B cell (primary cell): ENCODE results near the gene ZNF354C. TPM values are rescaled to one million over a fixed set of nuclear protein-coding genes. Genes with fewer than 3 reads are reported as not detected.

Experiments
- ATAC-seq: fragments of 200-7000 bp; cut with Tn5 transposase; one replicate; pipeline ENCODE4 v1.10.0; 2021; ENCODE audit warnings: low read depth, mild to moderate bottlenecking, moderate number of reproducible peaks, moderate library complexity
- CTCF ChIA-PET: fragments of 350-600 bp; sonication (Branson Sonifier 250); formaldehyde crosslinking; loops from one replicate; lab custom pipeline; 2021; ENCODE audit warnings: antibody characterized with exemption, inconsistent platforms; lab: Charles Lee
- POLR2A ChIA-PET: fragments of 350-600 bp; sonication (Branson Sonifier 250); formaldehyde crosslinking; loops from one replicate; lab custom pipeline; 2021; ENCODE audit warnings: antibody characterized with exemption; lab: Charles Lee
- DNase-seq: peaks from one replicate; pipeline ENCODE4 v3.0.0; 2013
- H2AFZ ChIP-seq: 2 replicates; pipeline ENCODE4 v1.6.1; 2012; ENCODE audit warnings: mild to moderate bottlenecking, low read depth, low read length; ENCODE audit not compliant: insufficient read depth, poor library complexity, severe bottlenecking
- H3K27ac ChIP-seq, 2 donors: 1 replicate in 1 of 2; 2 replicates in 1 of 2; pipeline ENCODE4 v1.5.1; 2012 to 2013; ENCODE audit warnings: low read length in 2 of 2, mild to moderate bottlenecking in 2 of 2, moderate library complexity in 1 of 2
- H3K27me3 ChIP-seq, 4 experiments: fragments of 200-600 bp in 1 of 4; sonication (generic) in 1 of 4; replicated peaks in 1 of 4; 1 replicate in 2 of 4; 2 replicates in 2 of 4; pipeline versions ENCODE4 v1.6.1 to v1.7.0; 2013 to 2016; ENCODE audit warnings: low read length in 3 of 4, mild to moderate bottlenecking in 2 of 4, mixed read lengths in 1 of 4, moderate library complexity in 1 of 4; ENCODE audit not compliant: insufficient read depth in 4 of 4, control insufficient read depth in 3 of 4; ENCODE audit errors: control extremely low read depth in 1 of 4
- H3K36me3 ChIP-seq, 2 experiments: replicated peaks in 1 of 2; 1 replicate in 1 of 2; 2 replicates in 1 of 2; pipeline versions ENCODE4 v1.6.1 to v1.7.1; 2013; ENCODE audit warnings: low read length in 1 of 2; ENCODE audit not compliant: insufficient read depth in 2 of 2, control insufficient read depth in 1 of 2; ENCODE audit errors: control extremely low read depth in 1 of 2, extremely low read depth in 1 of 2
- H3K4me1 ChIP-seq, 2 donors: fragments of 200-600 bp in 1 of 2; sonication (generic) in 1 of 2; 1 replicate in 1 of 2; 2 replicates in 1 of 2; pipeline versions ENCODE4 v1.5.1 to v1.6.1; 2013 to 2017; ENCODE audit warnings: low read length in 2 of 2; ENCODE audit not compliant: control insufficient read depth in 2 of 2, insufficient read depth in 2 of 2
- H3K4me2 ChIP-seq: replicated peaks from 2 replicates; pipeline ENCODE3; 2012; ENCODE audit warnings: mild to moderate bottlenecking, low read depth, low read length; ENCODE audit not compliant: poor library complexity, severe bottlenecking
- H3K4me3 ChIP-seq, 5 experiments: fragments of 200-600 bp in 1 of 5; sonication (generic) in 1 of 5; 1 replicate in 3 of 5; 2 replicates in 2 of 5; pipeline versions ENCODE4 v1.5.1 to v1.7.0; 2011 to 2016; ENCODE audit warnings: low read length in 4 of 5, mild to moderate bottlenecking in 4 of 5, low read depth in 2 of 5, control low read depth in 1 of 5, moderate library complexity in 1 of 5; ENCODE audit not compliant: insufficient read depth in 1 of 5; ENCODE audit errors: control extremely low read depth in 1 of 5, extremely low read depth in 1 of 5
- H3K79me2 ChIP-seq: fragments of 200-600 bp; sonication (generic); one replicate; pipeline ENCODE4 v1.6.0; 2016; ENCODE audit warnings: low read length; ENCODE audit not compliant: control insufficient read depth, insufficient read depth
- H3K9ac ChIP-seq: fragments of 200-600 bp; sonication (generic); 2 replicates; pipeline ENCODE4 v1.6.1; 2017; ENCODE audit warnings: mild to moderate bottlenecking, low read length, moderate library complexity
- H3K9me3 ChIP-seq, 3 donors: one replicate each; pipeline versions ENCODE4 v1.6.1 to v1.7.1; 2013; ENCODE audit warnings: low read length in 2 of 3; ENCODE audit not compliant: control insufficient read depth in 2 of 3, insufficient read depth in 1 of 3; ENCODE audit errors: control extremely low read depth in 1 of 3
- H4K20me1 ChIP-seq: 2 replicates; pipeline ENCODE4 v1.6.0; 2012; ENCODE audit warnings: mild to moderate bottlenecking, low read length; ENCODE audit not compliant: insufficient read depth, control insufficient read depth, poor library complexity, severe bottlenecking
- H3K27ac Mint-ChIP-seq: one replicate; pipeline ENCODE4 v1.8.0; 2021; ENCODE audit warnings: mixed read lengths
- H3K27me3 Mint-ChIP-seq: one replicate; pipeline ENCODE4 v1.8.0; 2021; ENCODE audit warnings: mixed read lengths
- H3K4me1 Mint-ChIP-seq: one replicate; pipeline ENCODE4 v1.8.0; 2021; ENCODE audit warnings: mixed read lengths
- H3K4me3 Mint-ChIP-seq: one replicate; pipeline ENCODE4 v1.8.0; 2021; ENCODE audit warnings: mixed read lengths
- H3K9me3 Mint-ChIP-seq: one replicate; pipeline ENCODE4 v1.8.0; 2022; ENCODE audit warnings: mixed read lengths; ENCODE audit not compliant: insufficient read depth
- EZH2 ChIP-seq: IDR thresholded peaks from 2 replicates; pipeline ENCODE4 v1.6.1; 2012; ENCODE audit warnings: borderline replicate concordance, low read depth, mild to moderate bottlenecking, moderate library complexity, low read length; ENCODE audit not compliant: insufficient read depth, poor library complexity, severe bottlenecking
- WGBS: methylation state at CpG from one replicate; pipeline ENCODE4 v1.1.5; 2013; ENCODE audit warnings: missing lambda C conversion rate; ENCODE audit not compliant: insufficient coverage; 5-methylcytosine and 5-hydroxymethylcytosine counted together
- intact Hi-C: fragments of 100-400 bp; cut with micrococcal nuclease; formaldehyde crosslinking; loops from one replicate; pipeline ENCODE4 v1.10.0; 2022
- polyA plus RNA-seq: library from polyadenylated mRNA; depleted of rRNA; stranded (reverse); fragments of >200 nt; gene quantifications from 2 replicates; pipeline ENCODE4 v1.2.3, GENCODE V29; 2012
- total RNA-seq, 2 donors: library from RNA; stranded (reverse); fragments of 120-200 nt in 1 of 2; gene quantifications; 1 replicate in 1 of 2; 2 replicates in 1 of 2; pipeline versions ENCODE4 v1.2.3 to v1.2.4, GENCODE V29; 2013 to 2022
- TF ChIP-seq, protein P1 (sequence below): fragments of 200-600 bp; IDR thresholded peaks from one replicate; pipeline ENCODE4 v1.8.0; 2022; ENCODE audit warnings: antibody characterized with exemption, mild to moderate bottlenecking

The ZNF354C gene
- total and polyA plus RNA-seq, 2 donors (not counting 1 experiment from before 2014, with no cell fraction given) = 2.2 to 9.5 TPM

DNA sequence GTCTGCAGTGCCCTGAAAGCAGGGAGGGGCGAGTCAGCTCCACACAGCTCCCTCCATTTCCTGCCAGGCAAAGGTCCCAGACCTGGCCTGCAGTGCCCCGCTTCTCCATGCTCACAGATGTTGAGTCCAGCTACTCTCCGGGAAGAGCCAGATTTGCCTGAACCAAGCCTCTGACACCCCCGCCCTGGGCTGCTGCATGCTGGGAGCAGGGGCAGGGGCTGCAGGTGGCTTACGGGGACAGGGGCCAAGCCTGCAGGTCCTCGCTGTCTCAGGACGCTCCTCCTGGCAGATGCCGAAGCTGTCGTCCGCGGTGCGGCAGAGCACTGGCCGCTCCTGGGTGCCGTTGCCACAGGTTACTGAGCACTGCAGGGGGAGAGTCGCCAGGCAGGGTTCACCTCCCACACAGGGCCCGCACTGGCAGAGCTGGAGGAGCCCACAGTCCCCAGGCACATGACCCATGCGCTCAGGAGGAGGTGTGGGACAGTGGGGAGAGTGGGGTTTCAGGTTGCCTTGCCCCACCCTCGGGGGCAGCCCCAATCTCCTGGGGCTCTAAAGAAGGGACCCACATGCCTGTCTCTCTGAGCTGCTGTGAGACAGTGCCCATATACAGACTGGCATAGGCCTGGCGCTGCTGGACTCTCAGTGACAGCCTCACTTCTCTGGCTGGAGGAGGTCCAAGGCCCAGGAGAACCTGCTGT, 62.4 kb downstream of the ZNF354C start:
- H3K9me3 ChIP-seq = peaks cover 0 to 85% (median 0%) of the 10 kb centered on the region in 3 donors
- intact Hi-C loops = no loop called here

DNA sequence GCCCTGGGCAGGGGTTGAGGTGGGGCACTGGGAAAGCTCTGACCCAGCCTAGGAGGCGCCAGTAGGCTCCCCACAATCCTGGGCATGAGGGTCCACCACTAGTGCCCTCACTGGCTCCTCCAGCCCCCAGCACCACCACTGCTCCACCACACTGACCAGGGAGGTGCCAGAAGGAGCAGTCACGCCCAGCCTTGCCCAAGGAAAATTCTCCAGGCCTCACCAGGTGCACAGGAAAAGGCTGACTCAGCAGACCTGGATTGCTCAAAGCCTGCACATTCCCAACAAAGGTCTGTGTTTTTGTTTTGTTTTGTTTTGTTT, 62.9 kb downstream of the ZNF354C start:
- CTCF ChIA-PET = no interaction called here
- no peaks in the 10 kb centered on the region for H3K79me2 ChIP-seq
- no peak overlapping the region for H2AFZ ChIP-seq
- Mint-ChIP-seq H3K4me3 (no peak overlapping the region), H3K27ac (no peak overlapping the region), H3K4me1 (no peaks in the 10 kb centered on the region), H3K27me3 (no peaks in the 10 kb centered on the region), H3K9me3 (no peaks in the 10 kb centered on the region)
- intact Hi-C loops = no loop called here
- no peaks in the 10 kb centered on the region for H3K4me1 ChIP-seq
- WGBS = 64% methylated on average over 2 of the region's 2 CpGs
- no peak overlapping the region for H3K4me3 ChIP-seq
- H3K27ac ChIP-seq = no peak overlapping the region
- no peaks in the 10 kb centered on the region for H3K36me3 ChIP-seq
- H4K20me1 ChIP-seq = no peaks in the 10 kb centered on the region
- H3K4me2 ChIP-seq = no peak overlapping the region
- H3K27me3 ChIP-seq = no peaks in the 10 kb centered on the region
- TF ChIP-seq, protein P1, sequence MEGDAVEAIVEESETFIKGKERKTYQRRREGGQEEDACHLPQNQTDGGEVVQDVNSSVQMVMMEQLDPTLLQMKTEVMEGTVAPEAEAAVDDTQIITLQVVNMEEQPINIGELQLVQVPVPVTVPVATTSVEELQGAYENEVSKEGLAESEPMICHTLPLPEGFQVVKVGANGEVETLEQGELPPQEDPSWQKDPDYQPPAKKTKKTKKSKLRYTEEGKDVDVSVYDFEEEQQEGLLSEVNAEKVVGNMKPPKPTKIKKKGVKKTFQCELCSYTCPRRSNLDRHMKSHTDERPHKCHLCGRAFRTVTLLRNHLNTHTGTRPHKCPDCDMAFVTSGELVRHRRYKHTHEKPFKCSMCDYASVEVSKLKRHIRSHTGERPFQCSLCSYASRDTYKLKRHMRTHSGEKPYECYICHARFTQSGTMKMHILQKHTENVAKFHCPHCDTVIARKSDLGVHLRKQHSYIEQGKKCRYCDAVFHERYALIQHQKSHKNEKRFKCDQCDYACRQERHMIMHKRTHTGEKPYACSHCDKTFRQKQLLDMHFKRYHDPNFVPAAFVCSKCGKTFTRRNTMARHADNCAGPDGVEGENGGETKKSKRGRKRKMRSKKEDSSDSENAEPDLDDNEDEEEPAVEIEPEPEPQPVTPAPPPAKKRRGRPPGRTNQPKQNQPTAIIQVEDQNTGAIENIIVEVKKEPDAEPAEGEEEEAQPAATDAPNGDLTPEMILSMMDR = no peak
- no peak for TF ChIP-seq EZH2
- ATAC-seq (no peak), DNase-seq (no peak)
- peaks cover 0 to 85% (median 0%) of the 10 kb centered on the region in 3 donors for H3K9me3 ChIP-seq
- POLR2A ChIA-PET = no interaction called here
- H3K9ac ChIP-seq = no peak overlapping the region

More for the DNA sequence above, 62.4 kb downstream of the ZNF354C start:
- Histone ChIP-seq H4K20me1 (no peaks in the 10 kb centered on the region), H2AFZ (no peak overlapping the region), H3K9ac (no peak overlapping the region), H3K4me3 (no peak overlapping the region), H3K27ac (no peak overlapping the region), H3K4me1 (no peaks in the 10 kb centered on the region), H3K36me3 (no peaks in the 10 kb centered on the region), H3K4me2 (no peak overlapping the region), H3K79me2 (no peaks in the 10 kb centered on the region), H3K27me3 (no peaks in the 10 kb centered on the region)
- WGBS = 93% methylated on average over 17 of the region's 19 CpGs
- no peaks in the 10 kb centered on the region for H3K27me3 Mint-ChIP-seq
- H3K4me1 Mint-ChIP-seq = no peaks in the 10 kb centered on the region
- H3K27ac Mint-ChIP-seq = no peak overlapping the region
- H3K4me3 Mint-ChIP-seq = no peak overlapping the region
- DNase-seq (no peak), ATAC-seq (no peak)
- POLR2A ChIA-PET = no interaction called here
- no peaks in the 10 kb centered on the region for H3K9me3 Mint-ChIP-seq
- TF ChIP-seq EZH2 = no peak
- TF ChIP-seq, protein P1 = no peak
- CTCF ChIA-PET = no interaction called here
